Rectal smooth muscle tissue (tissue), 1 donor: Measurements from ENCODE around the gene MPP2.

Source experiments
- H3K27ac ChIP-seq: one replicate; pipeline ENCODE4 v1.7.0; 2013; ENCODE audit warnings: low read depth, low read length, inconsistent platforms
- H3K27me3 ChIP-seq: one replicate; pipeline ENCODE4 v1.7.0; 2013; ENCODE audit warnings: low read length; ENCODE audit not compliant: control insufficient read depth, insufficient read depth
- H3K36me3 ChIP-seq: one replicate; pipeline ENCODE4 v1.7.0; 2013; ENCODE audit warnings: low read length; ENCODE audit not compliant: control insufficient read depth, insufficient read depth
- H3K4me1 ChIP-seq: one replicate; pipeline ENCODE4 v1.7.0; 2013; ENCODE audit warnings: low read length; ENCODE audit not compliant: control insufficient read depth, insufficient read depth
- H3K4me3 ChIP-seq: one replicate; pipeline ENCODE4 v1.7.0; 2013; ENCODE audit warnings: low read length
- H3K9ac ChIP-seq: one replicate; pipeline ENCODE4 v1.7.0; 2013; ENCODE audit warnings: low read length

The MPP2 gene

DNA sequence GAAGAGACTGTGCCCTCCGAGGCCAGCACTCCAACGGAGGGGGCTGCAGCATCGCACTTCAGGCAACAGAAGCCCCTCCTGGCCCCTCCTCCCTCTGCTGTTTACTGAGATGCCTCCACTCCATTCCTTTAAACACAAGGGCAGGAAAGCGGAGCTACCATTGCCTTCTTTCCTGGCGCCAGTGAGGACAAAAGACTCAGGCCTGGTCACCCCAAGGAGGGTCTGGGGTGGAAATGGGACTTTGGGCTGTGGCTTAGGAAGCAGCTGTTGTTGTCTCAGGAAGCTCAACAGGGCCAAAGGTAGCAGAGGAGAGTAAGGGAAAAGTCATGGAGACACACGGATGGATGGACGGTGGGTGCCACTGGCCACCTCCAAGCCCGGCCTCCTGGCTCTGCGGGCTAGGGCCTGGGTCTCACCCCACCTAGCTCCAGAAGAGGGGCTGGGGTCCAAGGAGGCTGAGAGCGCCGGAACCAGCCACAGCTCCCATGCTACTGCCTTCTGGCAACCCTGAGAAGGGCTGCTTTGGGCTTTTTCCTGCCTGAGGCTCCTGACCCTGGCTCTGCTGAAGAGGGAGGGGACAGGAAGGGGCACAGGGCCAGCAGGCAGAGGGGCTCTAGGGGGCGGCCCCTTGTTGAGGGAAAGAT lies 49.3 kb downstream of the MPP2 start:
- no peak overlapping the region for H3K27ac ChIP-seq
- no peaks in the 10 kb centered on the region for H3K4me1 ChIP-seq
- no peak overlapping the region for H3K4me3 ChIP-seq
- no peaks in the 10 kb centered on the region for H3K27me3 ChIP-seq
- H3K9ac ChIP-seq: no peak overlapping the region
- H3K36me3 ChIP-seq: no peaks in the 10 kb centered on the region

DNA sequence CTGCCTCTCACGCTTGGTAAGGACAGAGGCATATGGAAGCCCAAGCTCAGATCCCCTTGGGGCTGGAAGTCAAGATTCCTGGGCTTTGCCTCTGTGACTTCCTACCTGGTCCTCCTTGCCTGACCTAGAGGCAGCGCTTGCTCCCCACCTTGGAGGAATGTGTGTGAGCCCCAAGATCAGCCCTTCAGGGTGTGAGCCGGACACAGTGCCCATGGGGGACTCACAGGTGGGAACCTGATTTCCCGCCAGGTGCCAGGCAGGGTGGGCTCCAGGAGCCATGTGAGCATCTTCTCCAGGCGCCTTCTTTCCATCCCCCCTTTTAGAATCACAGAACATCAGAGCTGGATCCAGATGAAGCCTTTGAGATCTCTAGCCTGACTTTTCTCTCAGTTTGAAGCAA lies 50.2 kb downstream of the MPP2 start:
- Histone ChIP-seq H3K4me3 (no peak overlapping the region), H3K4me1 (no peaks in the 10 kb centered on the region), H3K9ac (no peak overlapping the region), H3K27me3 (no peaks in the 10 kb centered on the region), H3K36me3 (no peaks in the 10 kb centered on the region), H3K27ac (no peak overlapping the region)

DNA sequence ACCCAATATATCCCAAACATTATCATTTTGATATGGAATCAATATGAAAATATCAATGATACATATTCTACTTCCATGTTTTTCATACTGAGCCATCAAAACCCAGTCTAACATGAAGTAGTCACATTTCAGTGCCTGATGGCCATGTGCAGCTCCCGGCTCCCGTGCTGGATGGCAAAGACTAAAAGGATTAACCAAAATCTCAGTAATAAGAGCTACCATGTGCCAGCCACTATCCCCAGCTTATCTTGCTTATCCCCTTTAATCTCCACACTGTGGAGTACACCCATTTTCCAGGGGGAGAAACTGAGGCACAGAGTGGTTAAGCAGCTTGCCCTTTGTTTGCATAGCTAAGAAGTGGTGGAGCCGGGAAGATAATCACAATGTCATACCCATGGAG lies 51.2 kb downstream of the MPP2 start:
- H3K4me3 ChIP-seq: no peak overlapping the region
- no peaks in the 10 kb centered on the region for H3K36me3 ChIP-seq
- no peak overlapping the region for H3K27ac ChIP-seq
- no peaks in the 10 kb centered on the region for H3K4me1 ChIP-seq
- H3K9ac ChIP-seq: no peak overlapping the region
- H3K27me3 ChIP-seq: no peaks in the 10 kb centered on the region

DNA sequence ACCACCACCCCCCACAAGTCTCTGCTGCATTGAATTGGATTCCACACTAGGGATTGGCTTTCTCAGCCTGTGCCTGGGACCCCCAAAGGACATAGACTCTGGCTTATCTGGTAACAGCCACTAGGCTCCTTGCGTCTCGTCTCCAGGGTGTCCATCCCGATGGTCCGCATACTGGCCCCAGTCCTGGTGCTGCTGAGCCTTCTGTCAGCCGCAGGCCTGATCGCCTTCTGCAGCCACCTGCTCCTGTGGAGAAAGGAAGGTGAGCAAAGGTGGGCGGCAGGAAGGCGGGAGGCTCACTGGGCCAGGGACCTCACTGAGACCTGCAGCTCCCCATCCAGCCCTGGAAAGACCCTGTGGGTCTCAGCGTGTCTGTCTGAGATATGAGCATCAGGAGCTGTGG lies 52.3 kb downstream of the MPP2 start:
- Histone ChIP-seq H3K4me1 (no peaks in the 10 kb centered on the region), H3K36me3 (no peaks in the 10 kb centered on the region)

DNA sequence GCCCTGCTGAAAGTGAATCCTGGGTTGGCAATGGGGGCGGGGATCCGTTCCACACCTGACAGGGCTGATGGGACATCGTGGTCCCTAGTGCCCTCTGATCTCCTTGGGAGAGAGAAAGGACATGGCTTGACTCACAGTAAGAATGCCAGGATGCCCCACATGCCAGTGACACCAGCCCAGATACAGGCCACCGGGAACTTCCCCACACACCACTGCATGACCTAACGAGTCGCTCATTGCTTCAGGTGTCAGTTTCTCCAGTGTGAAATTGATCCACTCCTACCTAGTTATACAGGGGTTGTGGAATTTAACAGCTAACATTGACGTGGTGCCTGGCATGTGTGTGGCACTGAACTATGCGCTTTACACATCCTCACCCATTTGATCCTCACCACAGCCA lies 52.8 kb downstream of the MPP2 start:
- H3K36me3 ChIP-seq: no peaks in the 10 kb centered on the region
- no peaks in the 10 kb centered on the region for H3K27me3 ChIP-seq
- no peaks in the 10 kb centered on the region for H3K4me1 ChIP-seq
- no peak overlapping the region for H3K9ac ChIP-seq
- H3K27ac ChIP-seq: no peak overlapping the region
- H3K4me3 ChIP-seq: no peak overlapping the region

More for the DNA sequence above, 52.3 kb downstream of the MPP2 start:
- Histone ChIP-seq H3K27me3 (no peaks in the 10 kb centered on the region), H3K4me3 (no peak overlapping the region), H3K27ac (no peak overlapping the region), H3K9ac (no peak overlapping the region)

DNA sequence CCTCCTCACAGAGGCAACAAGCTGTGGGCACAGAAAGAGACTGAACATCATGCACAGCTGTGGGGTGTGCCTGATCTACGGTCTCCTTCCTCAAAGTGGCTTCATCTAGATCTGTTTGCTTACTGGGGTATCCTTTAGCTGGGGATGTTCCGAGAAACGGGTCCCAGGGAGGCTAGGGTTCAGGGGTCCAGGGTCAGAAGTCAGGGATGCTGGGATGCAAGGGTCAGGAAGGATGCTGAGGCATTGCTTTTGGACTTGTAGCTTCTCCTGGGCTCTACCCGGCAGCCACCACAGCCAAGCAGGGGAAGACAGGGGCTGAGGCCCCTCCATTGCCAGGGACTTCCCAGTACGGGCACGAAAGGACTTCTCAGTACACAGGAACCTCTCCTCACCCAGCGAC lies 53.8 kb downstream of the MPP2 start:
- Histone ChIP-seq H3K4me3 (no peak overlapping the region), H3K27me3 (no peaks in the 10 kb centered on the region), H3K36me3 (no peaks in the 10 kb centered on the region), H3K9ac (no peak overlapping the region), H3K4me1 (no peaks in the 10 kb centered on the region), H3K27ac (no peak overlapping the region)

DNA sequence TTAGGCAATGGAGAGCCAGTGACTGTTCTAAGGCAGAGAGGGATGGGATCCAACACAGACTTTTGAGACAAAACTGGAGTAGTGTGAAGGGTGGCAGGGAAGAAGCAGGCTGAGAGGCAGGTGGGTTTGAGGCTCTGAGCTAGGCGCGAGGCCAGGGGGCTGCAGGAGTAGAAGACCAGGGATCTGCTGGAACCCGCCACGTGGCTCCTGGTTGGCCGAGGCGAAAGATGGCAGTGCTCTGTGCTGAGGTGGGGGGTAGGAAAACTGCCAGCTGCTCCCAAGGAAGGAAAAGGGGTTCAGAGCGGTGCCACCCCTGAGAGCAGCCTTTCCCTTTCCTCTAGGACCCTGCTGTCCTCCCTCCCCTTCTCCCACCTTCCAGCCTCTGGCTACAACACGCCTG lies 54.8 kb downstream of the MPP2 start:
- no peak overlapping the region for H3K27ac ChIP-seq
- no peaks in the 10 kb centered on the region for H3K27me3 ChIP-seq
- H3K4me1 ChIP-seq: no peaks in the 10 kb centered on the region
- H3K36me3 ChIP-seq: no peaks in the 10 kb centered on the region
- no peak overlapping the region for H3K9ac ChIP-seq
- no peak overlapping the region for H3K4me3 ChIP-seq

DNA sequence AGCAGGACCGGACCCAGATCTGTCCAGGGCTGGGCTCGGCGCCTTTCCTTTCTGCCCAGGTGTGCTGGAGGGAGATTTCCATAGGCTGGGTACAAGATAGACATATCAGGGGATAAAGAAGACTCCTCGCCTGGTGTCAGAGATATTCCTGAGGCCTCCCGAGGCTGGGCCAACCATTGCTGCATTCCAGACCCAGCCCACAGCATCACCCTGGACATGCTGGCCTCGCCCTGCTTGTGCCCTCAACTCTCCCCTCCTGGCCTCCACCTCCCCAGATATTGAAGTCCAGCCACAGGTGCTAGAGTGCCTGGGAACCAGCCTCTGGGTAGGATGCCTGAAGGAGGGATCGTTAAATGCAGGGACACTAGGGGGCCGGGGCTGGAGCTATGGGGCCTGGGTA lies 58.2 kb downstream of the MPP2 start:
- Histone ChIP-seq H3K4me3 (no peak overlapping the region), H3K27me3 (peaks cover 2% of the 10 kb centered on the region), H3K4me1 (no peaks in the 10 kb centered on the region), H3K9ac (no peak overlapping the region), H3K36me3 (no peaks in the 10 kb centered on the region), H3K27ac (no peak overlapping the region)

DNA sequence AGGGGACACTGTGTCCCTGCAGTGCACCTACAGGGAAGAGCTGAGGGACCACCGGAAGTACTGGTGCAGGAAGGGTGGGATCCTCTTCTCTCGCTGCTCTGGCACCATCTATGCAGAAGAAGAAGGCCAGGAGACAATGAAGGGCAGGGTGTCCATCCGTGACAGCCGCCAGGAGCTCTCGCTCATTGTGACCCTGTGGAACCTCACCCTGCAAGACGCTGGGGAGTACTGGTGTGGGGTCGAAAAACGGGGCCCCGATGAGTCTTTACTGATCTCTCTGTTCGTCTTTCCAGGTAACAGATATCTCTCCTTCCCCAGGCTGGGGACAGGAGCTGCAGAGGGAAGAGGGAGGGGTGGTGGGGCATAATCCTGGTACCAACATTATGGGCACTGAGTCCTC lies 58.7 kb downstream of the MPP2 start:
- Histone ChIP-seq H3K9ac (no peak overlapping the region), H3K27me3 (peaks cover 2% of the 10 kb centered on the region), H3K4me3 (no peak overlapping the region), H3K27ac (no peak overlapping the region), H3K36me3 (no peaks in the 10 kb centered on the region), H3K4me1 (no peaks in the 10 kb centered on the region)

DNA sequence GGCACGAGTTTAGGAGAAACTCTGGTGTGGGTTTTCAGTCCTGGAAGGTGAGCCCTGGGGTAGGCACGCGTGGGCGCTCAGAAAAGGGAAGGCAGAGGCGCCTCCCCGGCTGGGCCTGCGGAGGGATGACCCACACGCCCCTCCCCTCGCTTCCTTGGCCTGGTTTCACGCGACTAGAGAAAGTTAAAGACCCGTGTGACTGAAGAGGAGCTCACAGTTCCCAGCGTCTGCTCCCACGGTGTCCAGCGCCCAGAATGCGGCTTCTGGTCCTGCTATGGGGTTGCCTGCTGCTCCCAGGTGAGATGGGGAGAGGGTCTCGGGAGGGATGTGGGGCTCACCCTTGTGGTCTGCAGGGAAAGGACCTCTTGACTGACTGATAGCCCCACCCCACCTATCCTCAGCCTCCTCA lies 60.4 kb downstream of the MPP2 start, which contains the start of gene CD300LG:
Gene CD300LG (plus strand): TSS at position 214 of the 409 bp plus-strand sequence. CDS start 41 bp downstream, at position 255.
- no peaks in the 10 kb centered on the region for H3K36me3 ChIP-seq
- no peaks in the 10 kb centered on the region for H3K4me1 ChIP-seq
- H3K27me3 ChIP-seq: peaks cover 2% of the 10 kb centered on the region
- no peak within 1 kb of the TSS for H3K4me3 ChIP-seq
- H3K9ac ChIP-seq: no peak within 1 kb of the TSS
- H3K27ac ChIP-seq: no peak within 1 kb of the TSS

DNA sequence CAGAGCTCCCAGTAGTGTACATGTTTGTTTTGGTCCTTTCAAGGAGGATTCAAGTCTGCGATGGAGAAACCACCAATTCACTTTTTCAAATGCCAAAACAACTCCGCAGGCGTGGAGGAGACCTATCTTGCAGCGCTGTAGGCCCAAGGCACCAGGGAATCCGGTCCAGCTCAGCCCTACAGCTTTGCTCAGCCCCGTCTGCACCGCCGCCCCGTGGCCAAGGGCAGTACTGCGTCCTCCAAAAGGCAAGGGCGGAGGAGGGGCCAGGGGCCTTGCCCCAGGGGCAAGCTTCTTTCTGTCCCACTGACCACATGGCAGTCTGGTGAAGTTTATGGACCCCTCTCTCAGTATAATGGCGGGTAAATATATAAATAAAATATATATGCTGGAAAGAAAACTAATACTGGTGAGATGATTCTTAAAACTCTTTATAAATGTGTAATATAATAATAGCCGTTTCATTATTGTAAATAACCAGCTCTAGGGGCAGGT lies 61.1 kb downstream of the MPP2 start:
- H3K27me3 ChIP-seq: peaks cover 2% of the 10 kb centered on the region
- no peak overlapping the region for H3K4me3 ChIP-seq
- H3K27ac ChIP-seq: no peak overlapping the region
- no peaks in the 10 kb centered on the region for H3K36me3 ChIP-seq
- no peak overlapping the region for H3K9ac ChIP-seq
- no peaks in the 10 kb centered on the region for H3K4me1 ChIP-seq

DNA sequence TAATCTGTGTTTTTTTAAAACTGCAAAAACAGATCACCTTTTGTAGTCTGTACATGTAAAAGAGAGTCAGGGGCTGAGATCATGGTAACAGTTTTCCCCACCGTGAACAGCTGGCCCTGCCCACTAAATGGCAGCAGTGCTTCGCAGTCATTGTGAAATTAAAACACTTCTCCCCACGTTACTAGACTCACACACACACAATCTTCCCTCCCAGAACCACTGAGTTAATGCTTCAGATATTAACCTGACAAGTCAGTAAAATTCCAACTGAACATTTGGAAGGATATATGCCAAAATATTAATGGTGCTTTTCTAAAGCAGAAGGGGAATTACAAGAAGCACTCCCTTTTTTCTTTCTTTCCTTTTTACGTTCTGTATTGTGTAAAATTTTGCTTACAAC lies 61.6 kb downstream of the MPP2 start:
- no peak overlapping the region for H3K9ac ChIP-seq
- no peaks in the 10 kb centered on the region for H3K36me3 ChIP-seq
- H3K4me1 ChIP-seq: no peaks in the 10 kb centered on the region
- no peak overlapping the region for H3K27ac ChIP-seq
- H3K4me3 ChIP-seq: no peak overlapping the region
- H3K27me3 ChIP-seq: peaks cover 2% of the 10 kb centered on the region

DNA sequence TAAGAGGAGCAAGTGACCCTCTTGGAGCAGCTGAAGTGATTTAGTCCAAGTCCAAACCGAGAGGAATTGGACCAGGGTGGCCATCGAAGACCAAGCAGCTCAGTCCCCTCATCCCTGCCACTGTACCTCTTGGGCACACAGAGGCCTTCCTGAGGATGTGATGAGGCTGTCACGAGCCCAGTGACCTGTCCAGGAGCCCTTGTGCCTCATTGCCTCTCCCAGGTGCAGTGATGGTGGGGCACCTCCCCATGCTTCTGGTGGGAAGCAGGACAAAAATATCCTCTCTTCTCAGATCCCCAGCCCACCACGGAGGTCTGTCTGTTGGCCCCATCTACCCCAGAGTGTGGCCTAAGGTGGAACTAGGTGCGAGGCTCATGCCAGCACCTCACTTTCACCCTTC lies 63.1 kb downstream of the MPP2 start:
- H3K9ac ChIP-seq: no peak overlapping the region
- H3K4me3 ChIP-seq: no peak overlapping the region
- peaks cover 2% of the 10 kb centered on the region for H3K27me3 ChIP-seq
- H3K27ac ChIP-seq: no peak overlapping the region
- no peaks in the 10 kb centered on the region for H3K4me1 ChIP-seq
- no peaks in the 10 kb centered on the region for H3K36me3 ChIP-seq
